Lung (tissue), 12 donors: ENCODE measurements around the gene JDP2. TPM values are rescaled to one million over a fixed set of nuclear protein-coding genes. Genes with fewer than 3 reads are reported as not detected.
"Not testable (repeated sequence)": the region's sequence is repeated elsewhere in the genome, so short reads cannot be mapped to it uniquely, and the experiment has no call there.

ENCODE experiments used
- ATAC-seq: fragments of 200-7000 bp; cut with Tn5 transposase; one replicate; pipeline ENCODE4 v1.9.1; 2020; ENCODE audit warnings: moderate number of reproducible peaks; ENCODE audit not compliant: insufficient read depth, low FRiP score
- DNase-seq, 3 donors: peaks; one replicate each; pipeline ENCODE4 v3.0.0-alpha.2; 2013 to 2017
- H3K27ac ChIP-seq, 2 donors: one replicate each; pipeline ENCODE4 v1.5.1; 2013; ENCODE audit warnings: mild to moderate bottlenecking in 2 of 2, moderate library complexity in 2 of 2, control low read depth in 1 of 2, inconsistent platforms in 1 of 2, low read depth in 1 of 2, low read length in 1 of 2
- H3K27me3 ChIP-seq, 3 donors: one replicate each; pipeline ENCODE4 v1.5.1; 2013; ENCODE audit warnings: low read length in 2 of 3; ENCODE audit not compliant: control insufficient read depth in 3 of 3, insufficient read depth in 3 of 3
- H3K36me3 ChIP-seq, 4 donors: one replicate each; pipeline ENCODE4 v1.5.1; 2013; ENCODE audit warnings: low read length in 4 of 4, mild to moderate bottlenecking in 1 of 4, moderate library complexity in 1 of 4; ENCODE audit not compliant: control insufficient read depth in 4 of 4, insufficient read depth in 4 of 4
- H3K4me1 ChIP-seq, 5 donors: one replicate each; pipeline ENCODE4 v1.5.1; 2013; ENCODE audit warnings: low read length in 5 of 5, mild to moderate bottlenecking in 2 of 5, moderate library complexity in 1 of 5; ENCODE audit not compliant: control insufficient read depth in 5 of 5, insufficient read depth in 5 of 5
- H3K4me3 ChIP-seq: one replicate; pipeline ENCODE4 v1.5.1; 2013; ENCODE audit warnings: mild to moderate bottlenecking, control low read depth, moderate library complexity
- H3K9ac ChIP-seq, 2 donors: one replicate each; pipeline ENCODE4 v1.5.1; 2013; ENCODE audit warnings: low read length in 2 of 2, control low read depth in 1 of 2; ENCODE audit not compliant: insufficient read depth in 1 of 2
- H3K9me3 ChIP-seq, 4 donors: one replicate each; pipeline ENCODE4 v1.5.1; 2013; ENCODE audit warnings: low read length in 3 of 4, mild to moderate bottlenecking in 1 of 4, moderate library complexity in 1 of 4; ENCODE audit not compliant: control insufficient read depth in 4 of 4, insufficient read depth in 3 of 4
- WGBS, 2 donors: extraction: QIAGEN DNeasy Blood & Tissue Kit; methylation state at CpG; one replicate each; pipeline ENCODE4 v1.1.7; 2013; 5-methylcytosine and 5-hydroxymethylcytosine counted together
- polyA plus RNA-seq, 2 donors: library from polyadenylated mRNA; stranded (reverse); fragments of 200-250 nt; gene quantifications; one replicate each; pipeline ENCODE4 v1.2.1, GENCODE V29; 2013
- total RNA-seq, 2 donors: library from RNA; depleted of rRNA in 1 of 2; stranded (reverse); fragments of >200 nt in 1 of 2; gene quantifications; one replicate each; pipeline ENCODE4 v1.2.1, GENCODE V29; 2014 to 2021
- TF ChIP-seq, protein P1 (sequence below): IDR thresholded peaks from 2 replicates; pipeline ENCODE4 v1.5.1; 2012; ENCODE audit warnings: mild to moderate bottlenecking; ENCODE audit errors: control extremely low read depth, extremely low read depth
- donor health status: control.
- donor health status: control.
- donor health status: Bipolar disorder and iron deficiency.
- donor health status: healthy.
- donor health status: DM: yes; HTN: yes; CAD: no.

JDP2 gene
- total and polyA plus RNA-seq, 4 donors = 34.8 to 88.9 (median 57.7) TPM

DNA sequence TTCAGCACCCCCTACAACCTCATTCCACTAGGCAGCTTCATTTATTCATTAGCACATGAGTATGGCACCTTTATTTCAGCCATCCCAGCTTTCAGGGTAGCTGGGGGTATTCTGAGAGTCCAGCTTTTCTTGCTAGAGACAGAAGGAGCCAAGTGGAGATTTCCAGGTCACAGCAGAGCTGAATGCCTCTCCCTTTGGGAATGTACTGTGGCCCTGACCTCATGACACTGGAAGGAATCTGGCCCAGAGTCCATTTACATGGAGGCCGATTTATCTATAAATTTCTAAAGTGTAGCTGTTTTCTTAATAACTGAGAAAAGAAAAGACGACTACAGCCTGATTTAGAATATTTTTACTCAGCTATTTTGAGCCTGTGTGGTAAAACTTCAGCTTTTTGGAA lies 47.2 kb upstream of the JDP2 start:
- Histone ChIP-seq H3K4me3 (no peak overlapping the region), H3K36me3 (no peaks in the 10 kb centered on the region), H3K27me3 (no peaks in the 10 kb centered on the region), H3K4me1 (peaks cover 0 to 4% (median 0%) of the 10 kb centered on the region in 5 donors), H3K9ac (no peak overlapping the region), H3K9me3 (no peaks in the 10 kb centered on the region), H3K27ac (no peak overlapping the region)
- DNase-seq = no peak
- no peak for ATAC-seq
- WGBS, 2 donors = 69 to 87% methylated on average over 2 of the region's 2 CpGs
- TF ChIP-seq, protein P1, sequence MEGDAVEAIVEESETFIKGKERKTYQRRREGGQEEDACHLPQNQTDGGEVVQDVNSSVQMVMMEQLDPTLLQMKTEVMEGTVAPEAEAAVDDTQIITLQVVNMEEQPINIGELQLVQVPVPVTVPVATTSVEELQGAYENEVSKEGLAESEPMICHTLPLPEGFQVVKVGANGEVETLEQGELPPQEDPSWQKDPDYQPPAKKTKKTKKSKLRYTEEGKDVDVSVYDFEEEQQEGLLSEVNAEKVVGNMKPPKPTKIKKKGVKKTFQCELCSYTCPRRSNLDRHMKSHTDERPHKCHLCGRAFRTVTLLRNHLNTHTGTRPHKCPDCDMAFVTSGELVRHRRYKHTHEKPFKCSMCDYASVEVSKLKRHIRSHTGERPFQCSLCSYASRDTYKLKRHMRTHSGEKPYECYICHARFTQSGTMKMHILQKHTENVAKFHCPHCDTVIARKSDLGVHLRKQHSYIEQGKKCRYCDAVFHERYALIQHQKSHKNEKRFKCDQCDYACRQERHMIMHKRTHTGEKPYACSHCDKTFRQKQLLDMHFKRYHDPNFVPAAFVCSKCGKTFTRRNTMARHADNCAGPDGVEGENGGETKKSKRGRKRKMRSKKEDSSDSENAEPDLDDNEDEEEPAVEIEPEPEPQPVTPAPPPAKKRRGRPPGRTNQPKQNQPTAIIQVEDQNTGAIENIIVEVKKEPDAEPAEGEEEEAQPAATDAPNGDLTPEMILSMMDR = no peak

GRCh38 chr14:75381642-75382041 lies 46.2 kb upstream of the JDP2 start:
- DNase-seq (no peak), ATAC-seq (no peak)
- Histone ChIP-seq H3K27ac (no peak overlapping the region), H3K36me3 (no peaks in the 10 kb centered on the region), H3K4me3 (no peak overlapping the region), H3K4me1 (peaks cover 0 to 4% (median 0%) of the 10 kb centered on the region in 5 donors), H3K9ac (no peak overlapping the region), H3K9me3 (no peaks in the 10 kb centered on the region), H3K27me3 (no peaks in the 10 kb centered on the region)
- TF ChIP-seq, protein P1 = no peak

- not testable (repeated sequence) for H3K9me3 ChIP-seq, H3K9ac ChIP-seq, H3K4me3 ChIP-seq, H3K27ac ChIP-seq, H3K36me3 ChIP-seq, DNase-seq, H3K4me1 ChIP-seq, ATAC-seq, H3K27me3 ChIP-seq
- 83 to 87% methylated on average over 9 of the region's 9 CpGs for WGBS, 2 donors
Observed at GRCh38 chr14:75383219-75383618, 44.6 kb upstream of the JDP2 start.

- no peaks in the 10 kb centered on the region for H3K36me3 ChIP-seq
Observed at GRCh38 chr14:75383721-75384120, 44.1 kb upstream of the JDP2 start.

More at GRCh38 chr14:75383721-75384120, 44.1 kb upstream of the JDP2 start:
- DNase-seq (no peak), ATAC-seq (no peak)
- H3K4me3 ChIP-seq = no peak overlapping the region
- no peaks in the 10 kb centered on the region for H3K27me3 ChIP-seq
- TF ChIP-seq, protein P1 = no peak
- WGBS, 2 donors = 27 to 57% methylated on average over 1 of the region's 1 CpG
- peaks cover 0 to 4% (median 0%) of the 10 kb centered on the region in 5 donors for H3K4me1 ChIP-seq
- no peaks in the 10 kb centered on the region for H3K9me3 ChIP-seq
- H3K27ac ChIP-seq = no peak overlapping the region
- H3K9ac ChIP-seq = no peak overlapping the region
